ENCODE measurements around the gene PDLIM7. TPM values are rescaled to one million over a fixed set of nuclear protein-coding genes. Genes with fewer than 3 reads are reported as not detected.

PDLIM7 gene
- total RNA-seq, 1 experiment from 2014 or later: 400 TPM

DNA sequence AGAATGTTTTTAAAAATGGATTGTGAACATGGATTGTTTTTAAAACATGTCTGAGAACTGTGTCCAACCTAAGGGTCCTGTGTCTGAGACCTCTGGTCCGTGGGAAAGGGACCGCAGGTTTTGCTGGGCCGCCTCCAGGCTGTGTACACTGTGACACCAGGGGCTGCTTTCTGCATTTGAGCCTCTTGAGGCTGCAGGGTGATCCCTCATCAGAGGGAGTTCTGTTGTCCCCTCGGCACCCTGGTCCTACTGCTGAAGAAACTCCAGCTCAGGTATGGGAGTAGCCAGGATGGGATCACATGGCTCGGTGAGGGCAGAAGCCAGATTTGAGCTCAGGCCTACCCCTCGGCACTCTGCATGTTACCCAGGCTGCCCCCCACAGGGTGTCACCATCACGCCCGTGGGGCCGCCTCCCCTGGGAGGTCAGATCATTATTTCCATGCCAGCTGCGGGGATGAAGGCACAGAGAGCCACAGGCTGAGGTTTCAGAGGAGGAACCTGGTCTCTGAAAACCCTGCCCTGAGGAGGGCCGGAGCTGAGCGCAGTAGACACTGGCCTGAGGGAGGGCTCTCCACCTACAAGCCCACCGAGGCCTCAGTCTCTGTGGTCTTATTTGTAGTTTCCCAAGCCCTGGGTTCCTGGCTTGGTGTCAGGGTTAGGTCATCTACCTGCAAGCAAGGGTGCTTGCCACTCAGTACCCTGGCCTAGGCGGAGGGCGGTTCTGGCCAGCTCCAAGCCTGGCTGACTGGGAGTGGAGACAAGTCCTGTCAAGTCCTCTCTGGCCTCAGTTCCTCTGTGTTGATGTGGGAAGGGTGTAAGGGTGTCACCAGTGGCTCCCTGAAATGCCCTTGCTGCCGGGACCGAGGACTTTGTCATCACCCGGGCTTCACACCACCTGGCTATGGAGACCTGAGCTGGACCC lies 48.0 kb downstream of the PDLIM7 start:
- no peak for DNase-seq
- CTCF ChIA-PET: interaction anchor here (2.0 to 6.8 kb wide), 2 partner anchors 46 to 59 kb away, joined by 19 to 57 read pairs; no protein-coding TSS in a partner anchor
- Mint-ChIP-seq H3K36me3 (ENCODE audit: insufficient read depth, unreplicated experiment) (peaks cover 77% of the 10 kb centered on the region), H3K4me3 (ENCODE audit: low read depth, unreplicated experiment) (no peak overlapping the region), H3K9me3 (ENCODE audit: low read depth, unreplicated experiment) (no peaks in the 10 kb centered on the region), H3K27me3 (ENCODE audit: unreplicated experiment) (no peaks in the 10 kb centered on the region), H3K27ac (ENCODE audit: unreplicated experiment) (no peak overlapping the region), H3K4me1 (ENCODE audit: low read depth, unreplicated experiment) (peaks cover 50% of the 10 kb centered on the region)
- no peak for TF ChIP-seq CTCF (IDR thresholded peaks at IDR 0.05; ENCODE audit: unreplicated experiment)
- TSS peak; percentile 23 for BruUV-seq (replicated peaks)
- intact Hi-C loops (cut with micrococcal nuclease; ENCODE audit: unreplicated experiment): loop anchor here (5.0 to 10.0 kb wide), 2 partner anchors 137 to 335 kb away; partner anchors contain the start of gene MXD3

DNA sequence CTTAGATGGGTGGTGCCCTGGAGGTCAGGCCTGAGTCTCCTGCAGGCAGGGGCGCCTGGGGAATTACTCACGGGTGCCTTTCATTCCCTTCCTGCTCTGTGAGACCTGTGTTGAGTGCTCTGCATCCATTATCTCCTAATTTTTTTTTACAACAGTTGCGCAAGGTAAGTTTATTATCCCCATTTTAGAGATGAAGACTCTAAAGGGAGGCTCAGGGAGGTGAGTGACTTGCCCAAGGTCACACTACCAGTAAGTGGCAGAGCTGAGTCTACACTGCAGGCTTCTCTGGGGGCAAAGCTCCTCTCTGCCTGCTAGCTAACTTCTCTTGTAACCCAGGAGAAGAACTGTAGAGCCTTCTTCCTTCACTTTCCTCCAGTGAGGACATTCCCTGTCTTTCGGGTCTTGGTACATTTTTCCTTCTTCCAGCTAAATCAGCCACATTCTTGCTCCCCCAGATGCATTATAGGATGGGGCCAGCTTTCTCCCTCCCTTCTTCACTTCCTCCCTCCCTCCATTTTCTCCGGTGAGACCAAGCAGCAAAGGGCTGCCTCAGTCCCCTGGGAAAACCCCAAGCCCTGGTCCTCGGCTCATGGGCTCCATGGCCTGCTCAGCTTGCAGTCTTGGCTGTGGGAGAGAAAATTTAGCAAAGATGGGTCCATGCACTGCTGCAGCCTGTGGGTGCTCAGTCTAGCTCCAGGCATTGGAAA lies 49.0 kb downstream of the PDLIM7 start:
- H3K4me3 Mint-ChIP-seq (ENCODE audit: low read depth, unreplicated experiment): peak overlapping the region; percentile 70
- no TSS peak for BruUV-seq (replicated peaks)
- no peak for DNase-seq
- H3K4me1 Mint-ChIP-seq (ENCODE audit: low read depth, unreplicated experiment): peaks cover 41% of the 10 kb centered on the region
- intact Hi-C loops (cut with micrococcal nuclease; ENCODE audit: unreplicated experiment): no loop called here
- H3K9me3 Mint-ChIP-seq (ENCODE audit: low read depth, unreplicated experiment): no peaks in the 10 kb centered on the region
- CTCF ChIA-PET: interaction anchor here (0.8 to 6.8 kb wide), 9 partner anchors 22 to 361 kb away, joined by 3 to 57 read pairs (median 6); partner anchors contain the start of genes FGFR4 and GRK6
- peak overlapping the region; percentile 50 for H3K27ac Mint-ChIP-seq (ENCODE audit: unreplicated experiment)
- no peaks in the 10 kb centered on the region for H3K27me3 Mint-ChIP-seq (ENCODE audit: unreplicated experiment)
- TF ChIP-seq CTCF (IDR thresholded peaks at IDR 0.05; ENCODE audit: unreplicated experiment): no peak
- peaks cover 75% of the 10 kb centered on the region for H3K36me3 Mint-ChIP-seq (ENCODE audit: insufficient read depth, unreplicated experiment)

DNA sequence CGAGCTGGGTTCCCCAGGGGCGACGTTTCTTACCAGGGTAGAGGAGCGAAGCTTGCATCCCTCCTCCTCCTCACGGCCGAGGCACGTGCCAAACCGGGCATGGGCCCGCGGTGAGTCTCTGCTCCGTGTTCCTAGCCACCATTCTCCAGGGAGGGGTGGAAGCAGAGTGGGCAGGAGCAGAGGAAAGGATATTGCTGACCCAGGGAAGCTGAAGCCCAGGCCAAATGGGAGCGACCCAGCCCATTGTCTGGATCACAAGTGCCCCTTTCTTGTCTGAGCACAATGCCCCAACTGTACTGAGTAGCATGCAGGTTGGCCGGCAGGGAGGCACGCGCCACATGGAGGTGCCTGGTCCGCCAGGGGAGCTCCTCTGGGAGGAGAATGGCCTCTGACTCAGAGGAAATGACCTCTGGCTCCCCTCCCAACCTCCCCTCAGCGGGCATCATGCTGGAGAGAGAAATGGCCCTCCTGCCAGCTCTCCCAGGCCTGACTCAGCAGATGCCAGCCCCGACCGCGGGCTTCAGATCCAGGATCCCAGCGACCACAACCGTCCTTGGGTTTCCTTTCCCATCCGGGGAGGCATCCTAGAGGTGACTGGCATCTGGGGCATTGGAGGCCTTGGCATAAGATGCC lies 49.7 kb downstream of the PDLIM7 start:
- intact Hi-C loops (cut with micrococcal nuclease; ENCODE audit: unreplicated experiment): no loop called here

More for the DNA sequence above, 49.7 kb downstream of the PDLIM7 start:
- Mint-ChIP-seq H3K36me3 (ENCODE audit: insufficient read depth, unreplicated experiment) (peaks cover 73% of the 10 kb centered on the region), H3K4me1 (ENCODE audit: low read depth, unreplicated experiment) (peaks cover 34% of the 10 kb centered on the region), H3K27me3 (ENCODE audit: unreplicated experiment) (no peaks in the 10 kb centered on the region), H3K9me3 (ENCODE audit: low read depth, unreplicated experiment) (no peaks in the 10 kb centered on the region), H3K27ac (ENCODE audit: unreplicated experiment) (peak overlapping the region; percentile 50), H3K4me3 (ENCODE audit: low read depth, unreplicated experiment) (peak overlapping the region; percentile 70)
- peak; percentile 95 for DNase-seq
- CTCF ChIA-PET: interaction anchor here (0.6 to 6.8 kb wide), 10 partner anchors 21 to 642 kb away, joined by 3 to 57 read pairs (median 6); partner anchors contain the start of genes FGFR4 and GRK6
- no peak for TF ChIP-seq CTCF (IDR thresholded peaks at IDR 0.05; ENCODE audit: unreplicated experiment)
- BruUV-seq (replicated peaks): no TSS peak
